A549 (cell line): Measurements from ENCODE around the gene ABI3BP.

ENCODE experiments used
- BHLHE40 ChIP-seq: IDR thresholded peaks from 2 replicates; pipeline ENCODE4 v1.6.1; 2012; ENCODE audit warnings: low read depth, low read length, inconsistent platforms
- E2F6 ChIP-seq: IDR thresholded peaks from 2 replicates; pipeline ENCODE4 v1.6.1; 2012; ENCODE audit warnings: low read depth, borderline replicate concordance
- JUNB ChIP-seq: fragments of >200 bp; sonication (Bioruptor Twin); formaldehyde crosslinking; IDR thresholded peaks from 2 replicates; pipeline ENCODE4 v1.6.1; 2016
- MAX ChIP-seq: IDR thresholded peaks from 2 replicates; pipeline ENCODE4 v1.6.1; 2012
- POLR2A ChIP-seq: IDR thresholded peaks from 2 replicates; pipeline ENCODE4 v1.6.1; 2012; ENCODE audit warnings: mild to moderate bottlenecking, low read length
- RFX5 ChIP-seq: fragments of 450-650 bp; IDR thresholded peaks from 2 replicates; pipeline ENCODE4 v1.7.1; 2014; ENCODE audit warnings: antibody characterized with exemption, mild to moderate bottlenecking, moderate library complexity
- SMC3 ChIP-seq: fragments of >200 bp; sonication (Bioruptor Twin); formaldehyde crosslinking; IDR thresholded peaks from 3 replicates; pipeline ENCODE4 v1.6.1; 2018; ENCODE audit warnings: inconsistent platforms
- TF ChIP-seq, protein P1 (sequence below): fragments of >200 bp; sonication (Bioruptor Twin); formaldehyde crosslinking; IDR thresholded peaks from 3 replicates; pipeline ENCODE4 v1.5.1; 2016

GRCh38 chr3:100761211-100761942 is 231.8 kb downstream of the ABI3BP start:
- TF ChIP-seq SMC3 (no peak), RFX5 (no peak), E2F6 (no peak), BHLHE40 (no peak), MAX (no peak), JUNB (no peak), POLR2A (no peak)
- TF ChIP-seq, protein P1, sequence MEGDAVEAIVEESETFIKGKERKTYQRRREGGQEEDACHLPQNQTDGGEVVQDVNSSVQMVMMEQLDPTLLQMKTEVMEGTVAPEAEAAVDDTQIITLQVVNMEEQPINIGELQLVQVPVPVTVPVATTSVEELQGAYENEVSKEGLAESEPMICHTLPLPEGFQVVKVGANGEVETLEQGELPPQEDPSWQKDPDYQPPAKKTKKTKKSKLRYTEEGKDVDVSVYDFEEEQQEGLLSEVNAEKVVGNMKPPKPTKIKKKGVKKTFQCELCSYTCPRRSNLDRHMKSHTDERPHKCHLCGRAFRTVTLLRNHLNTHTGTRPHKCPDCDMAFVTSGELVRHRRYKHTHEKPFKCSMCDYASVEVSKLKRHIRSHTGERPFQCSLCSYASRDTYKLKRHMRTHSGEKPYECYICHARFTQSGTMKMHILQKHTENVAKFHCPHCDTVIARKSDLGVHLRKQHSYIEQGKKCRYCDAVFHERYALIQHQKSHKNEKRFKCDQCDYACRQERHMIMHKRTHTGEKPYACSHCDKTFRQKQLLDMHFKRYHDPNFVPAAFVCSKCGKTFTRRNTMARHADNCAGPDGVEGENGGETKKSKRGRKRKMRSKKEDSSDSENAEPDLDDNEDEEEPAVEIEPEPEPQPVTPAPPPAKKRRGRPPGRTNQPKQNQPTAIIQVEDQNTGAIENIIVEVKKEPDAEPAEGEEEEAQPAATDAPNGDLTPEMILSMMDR, result no peak
